HG03558 (cell line): Measurements from ENCODE around the gene NTM.
"Not testable (repeated sequence)": the region's sequence is repeated elsewhere in the genome, so short reads cannot be mapped to it uniquely, and the experiment has no call there.

Experiments used
- ATAC-seq: cut with Tn5 transposase; IDR thresholded peaks from one replicate; pipeline ENCODE4 v1.9.1; 2021; ENCODE audit warnings: moderate number of reproducible peaks; ENCODE audit not compliant: unreplicated experiment; ENCODE audit errors: extremely low read depth

NTM gene

DNA sequence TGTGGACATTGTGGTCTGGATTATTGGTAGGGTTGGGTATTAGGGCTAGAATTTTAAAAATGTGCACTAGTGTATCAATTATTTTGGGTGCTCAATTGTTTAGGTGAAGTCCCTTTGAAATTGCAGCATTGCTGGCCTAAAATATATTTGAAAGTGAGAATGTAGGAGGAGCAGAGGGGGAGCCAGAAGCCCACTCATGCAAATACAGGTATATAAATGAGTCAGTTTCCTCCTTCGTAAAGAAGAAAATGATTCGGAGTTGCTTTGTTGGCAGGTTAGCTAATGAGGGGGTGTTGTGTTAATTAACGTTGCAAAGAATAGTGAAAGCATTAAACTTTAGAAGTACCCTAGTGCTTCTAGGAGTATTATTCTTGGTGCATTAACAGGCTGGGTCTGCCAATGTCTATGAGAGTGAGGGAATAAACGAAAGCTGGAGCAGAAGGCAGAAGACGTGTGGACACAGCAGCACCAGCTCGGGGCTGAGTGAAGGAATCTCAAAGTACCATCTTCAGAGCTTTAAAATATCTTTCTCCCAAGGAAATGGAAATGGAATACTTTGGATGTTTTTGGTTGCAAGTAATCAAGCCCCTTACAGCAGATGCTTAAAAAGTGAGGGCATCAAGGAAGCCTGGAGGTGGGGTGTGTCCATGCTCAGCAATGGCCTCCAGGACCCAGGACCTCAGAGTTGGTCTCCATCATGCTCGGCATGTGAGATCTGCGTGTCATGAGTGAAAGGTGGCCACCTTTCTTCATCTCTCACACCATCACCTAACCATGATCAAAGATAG, 522.9 kb downstream of the NTM start:
- peak; percentile 87 for ATAC-seq

DNA sequence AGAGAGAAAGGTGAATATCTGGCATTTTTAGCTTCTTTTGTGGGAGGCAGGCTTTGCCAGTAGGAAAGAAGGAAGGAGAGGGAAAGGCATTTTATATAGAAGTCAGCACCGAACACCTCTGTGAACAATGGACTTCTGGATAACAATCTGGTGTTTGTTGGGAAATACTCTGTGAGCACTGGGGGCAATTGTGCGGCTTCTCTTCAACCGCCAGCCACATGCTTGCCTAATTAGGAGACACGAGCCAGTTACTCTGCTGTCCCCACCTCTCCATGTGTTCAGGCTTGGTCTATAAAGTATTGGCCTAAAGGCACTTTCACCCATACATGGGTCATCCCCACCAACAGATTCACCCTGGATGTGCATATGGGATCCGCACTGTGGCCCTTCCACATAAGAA, 523.6 kb downstream of the NTM start:
- ATAC-seq, result no peak

DNA sequence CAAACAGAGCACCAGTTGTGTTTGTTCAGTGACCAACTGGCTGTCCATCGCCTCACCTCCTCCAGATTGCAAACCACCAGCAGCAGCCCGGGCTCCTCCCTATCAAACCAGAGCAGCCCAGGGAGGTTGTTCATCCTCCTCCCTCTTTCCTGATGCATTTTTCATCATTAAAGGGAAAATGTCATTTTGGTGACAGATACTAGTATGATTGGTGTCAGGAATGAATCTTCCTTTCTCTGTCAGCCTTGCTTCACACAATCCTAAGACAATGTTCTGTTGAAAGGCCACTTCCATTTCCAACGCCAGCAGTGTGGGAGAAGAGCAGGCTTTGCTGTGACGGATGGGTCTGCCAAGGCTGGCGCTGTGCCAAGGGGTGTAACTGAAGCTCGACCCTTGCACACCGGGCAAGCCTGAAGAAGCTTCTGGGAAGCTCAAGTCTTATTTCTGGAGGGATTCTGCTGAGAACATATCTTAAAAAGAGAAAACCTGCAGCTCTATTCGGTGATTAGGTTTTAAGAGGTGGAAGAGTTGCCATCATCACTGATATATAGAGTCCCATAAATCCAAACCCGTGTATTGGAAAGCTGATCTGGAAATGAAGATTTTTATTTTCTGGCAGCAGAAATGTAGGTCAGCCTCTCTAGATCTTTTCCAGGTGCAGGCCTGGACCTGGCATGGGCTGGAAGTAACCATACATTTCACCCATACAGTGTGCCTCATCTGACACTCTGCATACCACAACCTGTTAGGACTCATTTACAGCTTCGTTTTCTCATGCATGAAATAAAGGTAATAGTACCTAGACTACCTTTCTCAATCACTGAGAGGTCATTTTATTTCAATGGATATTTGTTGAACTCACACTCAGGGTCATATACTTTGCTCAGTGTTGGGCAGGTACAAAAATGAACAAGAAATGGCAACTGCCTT, 524.5 kb downstream of the NTM start:
- no peak for ATAC-seq

DNA sequence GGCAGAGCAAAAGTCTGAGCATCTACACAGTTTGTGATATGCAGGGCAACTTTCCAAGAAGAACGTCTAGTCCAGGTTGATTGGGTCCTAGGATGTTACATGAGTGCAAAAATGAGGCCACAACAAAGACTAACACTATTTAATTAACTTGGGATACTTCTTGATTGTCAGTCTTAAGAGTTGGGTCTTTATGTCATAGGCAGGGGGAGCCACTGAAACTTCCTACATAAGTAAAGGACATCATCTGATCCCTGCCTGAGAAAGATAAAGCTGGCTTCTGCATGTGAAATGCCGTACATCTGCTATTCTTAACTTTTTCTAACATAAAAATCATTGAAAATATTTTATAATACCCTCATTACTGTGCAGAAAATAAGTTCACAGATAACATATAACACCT, 525.5 kb downstream of the NTM start:
- no peak for ATAC-seq

DNA sequence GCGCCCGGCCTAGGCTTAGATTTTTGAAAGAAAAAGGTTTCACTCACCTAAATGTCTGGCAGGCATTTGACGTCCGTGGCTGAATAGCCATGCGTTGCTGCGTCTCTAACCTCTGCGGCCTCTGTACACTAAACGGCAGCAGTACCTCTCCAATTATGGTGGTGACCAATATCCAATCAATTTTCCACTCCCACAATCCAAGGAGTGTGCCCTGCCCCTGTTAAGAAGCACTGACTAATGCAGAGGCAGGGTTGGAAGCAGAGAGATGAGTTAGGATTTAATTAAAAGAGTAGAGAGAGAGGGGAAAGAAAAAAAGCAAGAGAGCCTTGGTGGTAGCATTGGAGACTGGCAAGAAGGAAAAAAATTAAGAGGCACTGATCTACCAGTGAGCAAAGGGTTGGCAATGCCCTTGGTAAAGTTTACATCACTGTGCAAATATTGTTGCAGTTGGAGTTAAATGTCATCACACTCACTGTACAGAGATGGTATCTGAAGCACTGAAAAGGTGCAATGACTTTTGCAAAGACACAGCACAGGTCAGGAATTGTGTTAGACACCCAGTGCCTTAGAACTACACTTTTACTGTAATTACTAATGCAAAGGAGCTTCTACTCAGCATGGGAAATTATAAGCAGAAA, 526.7 kb downstream of the NTM start:
- ATAC-seq, result no peak

DNA sequence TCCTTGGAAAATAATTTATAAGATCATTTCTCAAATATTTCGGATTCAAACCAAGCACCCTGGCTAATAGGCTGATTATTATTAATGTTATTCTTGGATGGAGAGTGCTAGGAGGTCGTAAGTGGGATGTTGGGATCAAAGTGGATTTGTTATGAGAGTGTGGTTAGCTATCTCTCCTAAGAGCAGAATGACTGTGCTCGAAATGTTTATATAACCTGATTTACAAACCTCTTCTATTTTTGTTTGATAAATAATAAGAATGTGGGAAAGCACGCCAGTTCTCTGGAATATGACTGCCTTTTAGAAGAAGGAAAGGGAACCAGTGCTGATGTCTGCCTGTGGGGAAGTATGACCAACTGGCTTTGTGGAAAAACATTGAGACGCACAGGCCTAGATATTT, 527.5 kb downstream of the NTM start:
- no peak for ATAC-seq

DNA sequence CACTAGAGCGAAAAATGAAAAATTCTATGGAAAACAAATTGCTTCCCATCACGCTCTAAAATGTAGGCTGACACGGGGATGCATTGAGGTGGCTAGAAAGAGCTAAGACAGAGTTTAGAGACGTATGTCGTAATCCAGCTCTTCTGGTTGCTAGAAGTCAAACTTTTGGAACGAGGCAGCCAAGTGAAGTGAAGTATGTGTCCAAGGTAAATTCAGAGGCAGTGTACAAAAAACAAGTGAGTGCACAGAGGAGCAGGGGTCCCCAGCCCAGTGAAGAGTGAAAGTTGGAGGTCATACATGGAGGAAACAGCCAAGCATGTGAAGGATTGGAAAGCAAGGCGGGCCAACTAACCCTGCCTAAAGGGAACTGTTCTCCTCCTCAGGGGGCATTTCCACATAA, 528.5 kb downstream of the NTM start:
- no peak for ATAC-seq

DNA sequence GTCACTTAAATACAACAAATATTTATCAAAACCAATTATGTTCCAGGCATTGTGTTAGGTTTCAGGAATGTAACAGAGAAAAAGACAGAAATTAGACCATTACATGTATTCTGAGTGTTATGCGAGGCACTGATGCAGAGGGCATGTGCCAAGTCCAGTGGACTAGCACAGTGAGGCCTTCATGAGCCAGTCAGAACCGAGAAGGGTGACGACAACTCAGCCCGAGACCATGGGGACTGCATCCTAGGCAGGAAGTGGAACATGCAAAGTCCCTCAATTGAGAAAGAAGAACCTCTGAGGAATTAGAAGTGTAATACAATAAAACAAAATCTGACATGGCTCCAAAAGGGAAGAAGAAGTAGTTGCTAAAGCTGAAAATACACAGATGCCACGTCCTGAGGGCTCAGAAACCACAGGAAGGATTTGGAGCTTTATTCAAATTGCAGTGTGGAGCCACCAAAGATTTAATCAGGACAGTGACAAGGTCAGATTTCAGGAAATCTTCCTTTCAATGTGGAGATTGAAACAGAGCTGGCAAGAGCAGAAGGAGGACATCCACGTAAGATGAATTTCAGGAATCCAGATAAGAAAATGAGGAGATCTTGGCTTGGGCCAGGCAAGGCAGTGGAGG, 529.6 kb downstream of the NTM start:
- ATAC-seq, result no peak

DNA sequence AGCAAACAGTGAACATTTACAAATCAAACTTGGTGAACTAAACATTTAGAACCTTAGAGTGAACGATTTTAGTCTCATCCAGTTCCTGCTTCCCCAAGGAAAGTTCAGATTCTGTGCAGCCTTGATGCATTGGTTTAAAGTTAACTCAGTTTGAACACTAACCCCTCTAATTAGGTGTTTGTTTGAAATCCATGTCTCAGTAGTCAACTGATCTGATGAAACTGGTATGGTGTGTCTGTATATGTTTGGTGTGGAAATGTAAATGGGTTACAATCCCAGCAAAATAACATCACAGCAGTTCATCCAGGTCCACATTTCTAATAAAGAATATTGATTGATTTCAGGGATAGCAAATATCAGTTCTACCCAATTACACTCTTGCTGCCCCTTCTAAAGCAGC, 532.0 kb downstream of the NTM start:
- no peak for ATAC-seq

DNA sequence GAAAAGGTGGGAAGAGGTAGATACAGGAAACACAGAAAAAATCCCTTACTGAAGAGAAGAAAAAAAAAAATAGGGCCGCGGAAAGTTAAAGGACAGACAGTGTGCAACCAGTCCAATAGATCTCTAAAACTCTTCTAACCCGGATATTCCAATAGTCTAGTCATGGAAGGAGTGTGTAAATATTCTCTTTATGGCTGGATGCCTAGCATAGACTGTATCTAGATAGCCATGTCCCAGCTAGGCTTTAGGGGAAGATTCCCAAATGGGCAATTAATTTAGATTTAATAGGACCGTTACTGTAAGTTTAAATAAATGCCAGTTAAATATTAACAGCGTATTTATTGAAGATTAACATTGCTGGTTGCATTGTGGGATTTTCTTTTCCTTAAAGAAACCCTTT, 532.7 kb downstream of the NTM start:
- ATAC-seq, result no peak

DNA sequence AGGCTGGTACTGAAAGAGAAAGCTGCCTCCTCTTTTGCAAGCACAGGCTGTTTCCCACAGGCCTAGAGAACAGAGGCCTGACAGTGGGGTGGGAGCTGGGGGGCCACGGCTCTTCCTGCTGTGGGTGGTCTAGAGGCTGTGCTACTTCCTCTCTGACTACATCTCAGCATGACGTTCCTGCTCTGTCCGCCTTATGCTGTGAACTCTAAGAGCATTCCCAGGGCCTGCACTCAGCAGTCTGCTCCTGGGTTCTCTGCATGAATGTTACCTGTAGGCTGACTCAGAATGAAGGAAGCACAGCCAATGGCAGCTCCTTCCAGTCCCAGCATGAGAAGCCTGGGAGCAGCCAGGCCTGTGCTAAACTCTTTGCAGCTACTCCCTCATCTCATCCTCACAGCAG, 534.3 kb downstream of the NTM start:
- ATAC-seq, result no peak

DNA sequence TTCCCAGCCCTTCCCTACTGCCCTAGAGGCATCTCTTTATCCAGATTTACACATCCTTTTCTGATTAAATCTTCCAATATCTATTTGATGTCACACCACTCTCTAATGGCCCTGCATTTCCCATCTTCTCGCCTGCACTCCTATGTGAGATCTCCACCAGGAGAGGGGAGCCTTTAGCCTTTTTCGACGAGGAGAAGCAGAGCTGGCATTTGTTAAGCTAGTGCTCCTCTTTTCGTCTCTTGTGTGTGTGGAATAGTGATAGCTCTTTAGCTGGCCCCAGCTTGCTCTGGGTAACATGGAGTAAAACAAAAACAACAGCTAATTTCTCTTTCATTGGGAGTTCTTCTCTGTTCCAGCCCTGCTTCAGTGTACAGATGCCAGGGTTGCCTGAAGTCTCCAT, 536.5 kb downstream of the NTM start:
- ATAC-seq, result no peak

DNA sequence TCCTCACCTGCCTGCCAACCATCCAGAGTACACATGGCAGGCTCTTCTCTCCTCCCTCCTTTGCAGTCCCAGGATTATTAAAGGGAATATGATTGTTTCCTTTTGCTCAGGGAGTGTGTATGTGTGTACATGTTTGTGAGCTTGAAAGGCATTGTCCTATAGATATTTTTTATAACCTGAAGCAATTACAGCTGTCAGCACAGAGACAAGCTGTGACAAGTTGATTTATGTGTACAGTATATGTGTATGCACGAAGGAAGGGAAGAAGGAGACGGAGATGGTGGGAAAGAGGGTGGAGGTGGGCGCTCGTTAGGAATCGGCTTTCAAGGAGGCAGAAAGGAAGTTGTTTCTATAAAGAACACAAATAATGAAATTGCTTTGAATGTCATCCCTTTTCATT, 537.0 kb downstream of the NTM start:
- no peak for ATAC-seq

DNA sequence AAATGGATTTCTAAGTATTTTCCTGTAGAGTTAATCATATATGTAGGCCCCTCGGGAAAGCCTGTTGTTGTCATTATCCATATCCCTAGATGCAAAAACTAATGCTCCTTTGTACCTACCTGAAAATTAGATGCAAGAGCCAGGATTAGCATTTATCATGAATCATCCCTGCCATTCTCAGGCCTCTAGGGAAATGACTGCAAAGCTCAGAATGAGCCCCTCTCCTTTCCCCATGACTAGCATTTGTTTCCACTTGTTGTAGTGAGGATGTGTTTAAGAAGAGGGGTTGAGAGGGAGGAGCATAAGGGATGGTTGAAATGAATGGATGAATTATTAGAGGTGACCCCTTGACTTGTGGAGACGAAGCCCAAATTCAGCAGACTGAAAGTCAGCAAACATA, 537.9 kb downstream of the NTM start:
- no peak for ATAC-seq

DNA sequence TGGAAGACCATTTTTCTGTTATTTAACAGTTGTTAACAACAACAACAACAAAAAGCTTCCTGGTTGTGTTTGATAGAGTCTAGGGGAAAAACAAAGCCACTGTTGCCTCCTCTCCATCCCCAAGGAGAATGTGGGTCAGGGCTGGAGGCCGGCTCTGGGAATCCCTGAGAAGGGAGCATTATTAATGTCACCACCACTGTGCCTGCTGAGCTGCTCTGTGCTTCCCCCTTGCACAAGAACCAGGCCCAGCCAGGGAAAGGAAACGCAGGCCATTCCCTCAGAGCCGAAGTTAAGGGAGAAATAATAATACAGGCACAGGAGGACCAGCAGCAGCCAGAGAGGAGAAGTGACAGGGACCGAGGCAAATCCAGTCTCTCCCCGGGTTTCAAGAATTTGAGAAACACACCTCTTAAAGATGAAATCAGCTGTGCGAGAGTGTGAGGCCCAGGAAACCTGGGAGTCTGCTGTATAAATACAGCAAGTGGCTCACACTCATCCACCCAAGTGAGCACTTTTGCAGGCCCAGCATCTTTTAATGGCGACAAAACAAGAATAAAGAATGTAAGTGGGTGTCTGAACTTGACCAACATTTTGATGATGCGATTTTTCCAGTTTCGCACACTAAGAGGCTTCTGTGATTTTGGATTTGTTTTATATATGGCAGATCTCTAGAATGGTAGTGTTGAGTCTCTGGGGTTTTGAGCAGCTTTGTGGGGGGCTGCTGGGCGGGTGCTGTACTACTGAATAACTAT, 539.2 kb downstream of the NTM start:
- ATAC-seq, result no peak

DNA sequence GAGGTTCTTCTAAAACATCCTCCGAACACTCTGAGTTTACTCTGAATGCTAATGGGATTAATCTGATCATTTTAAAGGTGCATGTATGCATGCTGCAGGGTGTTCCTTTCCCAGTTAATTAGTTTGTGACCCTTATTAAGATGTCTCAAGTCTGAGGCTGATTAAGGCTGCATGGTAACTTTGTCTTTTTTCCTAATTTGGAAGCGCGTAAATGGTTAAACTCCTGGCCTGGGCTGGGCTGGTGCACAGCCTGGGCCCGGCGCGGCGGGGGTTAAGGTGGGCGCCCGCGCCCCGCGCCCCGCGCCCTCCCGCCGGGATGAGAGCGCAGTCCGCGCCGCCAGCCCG, 539.7 kb downstream of the NTM start:
- ATAC-seq, result no peak

DNA sequence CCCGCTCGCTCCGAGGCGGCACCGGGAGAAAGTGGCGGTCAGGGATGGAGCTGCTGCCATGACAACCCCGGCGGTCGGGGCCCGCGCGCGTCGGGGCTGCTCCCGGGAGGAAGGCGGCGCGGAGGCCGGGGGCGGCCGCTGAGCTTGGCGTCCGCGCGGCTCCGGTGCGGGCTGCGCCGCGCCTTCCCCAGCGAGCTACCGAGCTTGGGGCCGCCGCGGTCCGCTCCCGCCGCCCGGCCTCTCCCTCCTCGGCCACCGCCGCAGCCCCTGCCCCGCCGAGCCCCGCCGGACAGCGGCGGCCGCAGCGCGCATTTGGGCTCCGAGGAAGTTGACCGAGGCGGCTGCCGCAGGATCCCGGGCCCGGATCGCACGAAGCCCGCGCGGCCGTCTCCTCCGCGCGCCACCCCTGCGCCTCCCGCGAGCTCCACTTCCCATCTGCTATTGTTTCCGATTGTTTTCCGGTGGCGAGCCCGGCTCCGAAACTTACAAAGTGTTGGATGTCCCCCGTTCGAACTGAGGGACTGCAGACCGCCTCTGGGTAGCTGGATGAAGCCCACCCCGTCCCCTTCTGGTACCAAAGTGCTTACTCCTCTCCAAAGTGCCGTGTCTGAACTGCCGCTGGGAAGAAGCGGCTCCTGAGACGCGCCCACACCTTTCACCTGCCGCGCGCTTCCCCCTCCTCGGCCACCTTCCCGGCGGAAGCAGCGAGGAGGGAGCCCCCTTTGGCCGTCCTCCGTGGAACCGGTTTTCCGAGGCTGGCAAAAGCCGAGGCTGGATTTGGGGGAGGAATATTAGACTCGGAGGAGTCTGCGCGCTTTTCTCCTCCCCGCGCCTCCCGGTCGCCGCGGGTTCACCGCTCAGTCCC, 540.3 kb downstream of the NTM start:
- ATAC-seq, result no peak

DNA sequence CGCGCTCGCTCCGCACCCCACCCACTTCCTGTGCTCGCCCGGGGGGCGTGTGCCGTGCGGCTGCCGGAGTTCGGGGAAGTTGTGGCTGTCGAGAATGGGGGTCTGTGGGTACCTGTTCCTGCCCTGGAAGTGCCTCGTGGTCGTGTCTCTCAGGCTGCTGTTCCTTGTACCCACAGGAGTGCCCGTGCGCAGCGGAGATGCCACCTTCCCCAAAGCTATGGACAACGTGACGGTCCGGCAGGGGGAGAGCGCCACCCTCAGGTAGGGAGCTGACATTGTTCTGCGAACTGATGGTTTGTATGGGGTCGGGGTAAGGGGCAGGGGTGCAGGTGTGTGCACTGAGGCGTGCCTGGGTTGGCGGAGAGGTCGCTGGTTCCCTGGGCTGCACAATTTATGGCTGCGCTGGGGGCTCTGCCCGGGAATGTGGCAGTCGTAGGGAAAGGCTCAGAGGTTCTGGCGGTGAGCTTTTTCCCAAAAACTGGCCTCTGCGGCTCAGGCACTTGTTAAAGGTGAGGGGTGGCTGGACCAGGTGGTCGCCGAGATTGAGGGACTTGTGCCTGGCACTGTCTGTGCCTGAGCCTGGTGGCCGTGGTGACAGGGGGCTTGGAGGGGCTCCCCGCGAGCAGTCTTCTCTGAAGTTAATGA, 541.1 kb downstream of the NTM start:
- not testable (repeated sequence) for ATAC-seq

DNA sequence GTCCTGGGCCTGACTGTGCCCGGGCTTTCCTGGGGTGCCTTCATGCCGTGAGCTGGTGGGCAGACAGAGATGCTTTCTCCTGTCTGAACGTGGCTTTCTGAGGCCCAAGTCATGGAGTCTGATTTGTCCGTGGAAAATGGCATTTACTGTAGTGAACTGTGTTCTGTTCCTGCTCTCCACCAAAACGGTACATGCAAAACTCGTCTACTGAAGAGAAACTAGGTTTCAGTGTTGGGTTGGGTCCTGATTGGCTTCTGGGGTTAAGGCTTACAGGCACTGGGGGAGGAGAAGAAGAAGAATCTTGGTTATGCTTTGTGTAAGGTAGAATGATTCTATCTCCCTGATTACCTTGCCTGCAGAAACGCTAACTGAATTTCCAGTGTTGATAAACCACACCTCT, 541.7 kb downstream of the NTM start:
- no peak for ATAC-seq
